NCI-H1048 (cell line): ENCODE data around the gene ODC1.
"Not testable (repeated sequence)": the region's sequence is repeated elsewhere in the genome, so short reads cannot be mapped to it uniquely, and the experiment has no call there.

Source experiments
- DNase-seq: peaks from one replicate; lab custom pipeline; 2025; lab: John Stamatoyannopoulos, UW

Gene ODC1

DNA sequence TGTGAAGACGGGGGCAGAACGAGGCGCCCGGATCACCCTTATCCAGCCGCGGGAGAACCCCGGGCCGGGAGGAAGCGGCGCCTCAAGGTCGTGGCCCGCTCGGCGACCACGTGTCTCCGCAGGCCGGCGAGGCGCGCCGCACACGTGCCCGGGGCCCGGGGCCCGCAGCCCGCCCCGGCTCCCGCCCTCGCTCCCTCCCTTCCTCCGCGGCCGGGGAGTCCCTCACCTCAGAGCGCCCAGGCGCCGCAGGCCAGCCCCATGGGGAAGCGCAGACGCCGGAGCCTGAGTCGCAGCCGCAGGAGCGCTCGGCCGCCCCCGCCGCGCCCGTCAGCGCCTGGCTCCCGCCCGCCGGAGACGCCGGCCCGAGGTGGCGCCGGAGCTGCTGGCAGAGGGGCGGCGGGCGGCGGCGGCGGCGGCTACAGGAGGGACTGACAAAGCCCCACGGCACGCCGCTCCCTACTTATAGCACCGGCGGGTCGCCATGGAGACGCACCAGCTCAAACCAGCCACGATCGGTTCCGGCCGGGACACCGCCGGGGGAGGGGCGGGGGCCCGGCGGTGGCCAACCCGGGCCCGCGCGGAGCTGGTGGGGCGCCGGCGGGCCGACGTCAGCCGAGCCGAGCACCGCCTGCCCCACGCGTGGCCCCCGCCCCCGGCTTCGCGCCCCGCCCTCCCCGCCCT lies at the start of gene ODC1:
ODC1 (minus strand) TSS at position 433 of the 681 bp plus-strand sequence. CDS start 3,295 bp downstream, outside the sequence.
- DNase-seq: peak; percentile 87

GRCh38 chr2:10497797-10498251 lies 49.7 kb upstream of the ODC1 start:
- no peak for DNase-seq

DNA sequence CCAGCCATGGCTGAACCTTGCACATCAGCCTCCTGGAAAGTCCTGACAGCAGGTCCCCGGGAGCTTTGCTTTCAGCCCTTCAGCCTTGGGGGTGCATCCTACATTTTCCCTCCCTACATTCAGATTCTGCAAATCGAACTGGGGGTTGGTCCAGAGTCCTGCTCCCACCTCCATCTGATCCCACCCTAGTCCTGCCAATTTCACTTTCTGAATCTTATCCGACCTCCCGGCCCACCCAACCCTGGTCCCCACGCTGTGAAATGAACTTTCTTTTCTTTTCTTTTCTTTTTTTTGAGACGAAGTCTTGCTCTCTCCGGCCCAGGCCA lies 47.8 kb upstream of the ODC1 start:
- no peak for DNase-seq

- DNase-seq: no peak
These were observed 47.3 kb upstream of the ODC1 start for GRCh38 chr2:10495311-10495987.

DNA sequence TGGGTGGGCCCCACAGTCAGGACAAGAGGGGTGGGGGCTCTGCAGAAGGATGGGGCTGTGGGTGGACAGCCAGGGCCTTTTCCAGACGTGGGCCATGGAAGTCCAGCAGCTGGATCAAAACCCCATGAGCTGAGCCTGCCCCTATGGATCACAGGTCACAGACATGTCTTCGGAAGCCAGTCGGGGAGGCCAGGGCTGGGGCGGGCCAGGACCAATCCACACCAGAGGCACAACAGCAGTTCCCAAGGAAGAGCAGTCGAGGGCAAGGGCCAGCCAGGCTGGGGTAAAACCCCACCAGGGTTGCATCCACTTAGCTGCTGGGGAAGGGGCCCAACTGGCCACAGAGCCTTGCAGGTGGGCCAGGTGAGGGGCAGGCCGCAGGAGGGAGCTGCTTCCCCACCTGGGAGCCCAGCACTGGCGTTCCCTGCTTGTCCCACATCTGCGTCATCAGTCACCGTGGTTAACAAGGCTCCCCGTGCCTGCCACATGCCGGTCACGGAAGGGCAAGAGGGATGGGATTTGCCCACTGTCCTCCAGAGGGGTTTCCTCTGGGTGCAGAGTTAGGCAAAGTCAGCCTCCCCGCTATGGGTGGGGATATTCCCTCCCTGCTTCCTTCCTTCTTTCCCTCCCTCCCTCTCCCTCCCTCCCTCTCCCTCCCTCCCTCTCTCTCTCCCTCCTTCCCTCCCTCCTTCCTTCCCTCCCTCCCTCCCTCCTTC lies 46.4 kb upstream of the ODC1 start:
- DNase-seq: no peak

- DNase-seq: no peak
These were observed 45.6 kb upstream of the ODC1 start for GRCh38 chr2:10493634-10494281.

DNA sequence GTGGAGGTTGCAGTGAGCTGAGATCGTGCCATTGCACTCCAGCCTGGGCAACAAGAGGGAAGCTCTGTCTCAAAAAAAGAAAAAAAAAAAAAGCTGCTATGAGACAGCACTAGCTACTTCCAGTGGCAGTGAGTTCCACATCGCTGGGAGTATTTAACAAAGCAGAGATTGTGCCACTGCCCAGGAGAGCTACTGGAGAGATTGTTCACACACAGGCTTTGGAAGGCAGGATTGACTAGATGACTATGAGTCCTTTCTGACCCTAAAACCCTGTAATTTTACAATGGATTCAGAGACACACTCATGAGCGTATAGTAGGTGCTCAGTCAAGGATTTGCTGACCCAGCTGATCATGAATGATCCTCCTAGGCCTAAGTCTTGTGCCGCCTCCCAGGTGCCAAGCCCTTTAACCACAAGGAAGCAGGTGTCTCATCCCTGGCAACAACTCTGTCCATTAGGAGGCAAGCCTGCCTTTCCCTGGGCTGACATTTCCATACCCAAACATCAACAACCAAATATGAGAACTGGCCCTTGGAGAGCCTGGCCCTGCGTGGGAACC lies 45.0 kb upstream of the ODC1 start:
- no peak for DNase-seq

GRCh38 chr2:10490806-10491291 lies 42.7 kb upstream of the ODC1 start:
- DNase-seq: no peak

DNA sequence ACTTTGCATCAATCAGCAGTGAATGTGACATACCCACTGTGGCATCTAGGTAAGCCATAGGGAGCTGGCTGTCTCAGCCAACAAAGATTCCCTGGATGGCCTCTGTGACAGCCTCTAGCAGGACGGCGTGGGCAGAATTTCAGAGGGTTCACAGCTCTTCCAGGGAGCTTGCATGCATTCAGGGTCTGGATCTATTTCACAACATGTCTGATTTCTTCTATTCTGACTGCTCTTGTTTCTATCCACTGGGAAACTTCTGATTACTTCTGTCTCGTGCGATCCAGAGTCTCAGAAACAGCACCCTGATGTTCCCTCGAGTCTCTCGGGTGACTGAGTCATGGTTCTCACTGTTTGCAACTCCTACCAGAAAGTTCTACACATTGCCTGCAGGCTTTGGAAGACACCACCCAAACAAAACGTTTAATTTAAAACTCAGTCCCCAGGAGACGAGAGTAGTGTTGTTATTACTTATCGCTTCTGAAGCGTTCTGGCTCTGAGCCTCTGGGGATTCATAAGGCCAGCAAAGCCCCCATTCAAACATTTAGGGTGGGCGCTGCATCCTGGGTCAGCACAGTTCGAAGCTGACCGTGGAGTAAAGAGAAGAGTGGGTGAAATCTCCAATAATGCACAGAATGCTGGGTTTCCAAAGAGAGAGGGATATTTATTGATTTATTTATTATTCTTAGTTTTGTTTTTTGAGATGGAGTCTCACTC lies 41.9 kb upstream of the ODC1 start:
- DNase-seq: no peak

GRCh38 chr2:10488142-10488541 lies 40.0 kb upstream of the ODC1 start:
- not testable (repeated sequence) for DNase-seq

DNA sequence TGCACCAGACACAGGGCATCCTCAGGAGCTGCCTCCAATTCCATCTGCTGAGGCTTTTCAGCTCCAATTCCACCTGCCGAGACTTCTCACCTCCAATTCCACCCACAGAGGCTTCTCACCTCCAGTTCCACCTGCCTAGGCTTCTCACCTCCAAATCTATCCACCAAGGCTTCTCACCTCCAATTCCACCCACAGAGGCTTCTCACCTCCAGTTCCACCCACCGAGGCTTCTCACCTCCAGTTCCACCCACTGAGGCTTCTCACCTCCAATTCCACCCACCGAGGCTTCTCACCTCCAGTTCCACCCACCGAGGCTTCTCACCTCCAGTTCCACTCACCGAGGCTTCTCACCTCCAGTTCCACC lies 39.6 kb upstream of the ODC1 start:
- not testable (repeated sequence) for DNase-seq

GRCh38 chr2:10487081-10487740 lies 39.1 kb upstream of the ODC1 start:
- DNase-seq: no peak

DNA sequence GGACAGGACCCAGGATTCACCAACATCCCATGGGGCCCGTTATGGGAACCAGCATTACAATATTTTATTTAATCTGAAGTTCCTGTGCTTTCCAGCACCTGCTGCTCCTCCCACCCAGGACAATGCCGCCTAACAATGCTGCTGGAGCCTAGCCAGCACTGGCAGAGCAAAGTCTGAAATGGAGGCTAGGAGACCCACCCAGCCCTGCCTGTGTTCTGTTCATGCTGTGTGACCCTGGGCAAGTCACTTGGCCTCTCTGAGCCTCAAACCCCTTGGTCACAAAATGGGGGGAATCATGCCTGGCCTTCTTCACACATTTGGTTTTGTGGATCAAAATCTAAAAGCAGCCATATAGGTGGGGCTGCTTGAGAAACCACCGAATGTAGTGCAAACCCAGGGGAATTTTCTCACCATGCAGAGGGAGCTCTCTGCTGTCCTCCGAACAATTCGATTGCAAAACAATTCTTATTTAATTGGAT lies 38.5 kb upstream of the ODC1 start:
- DNase-seq: no peak

DNA sequence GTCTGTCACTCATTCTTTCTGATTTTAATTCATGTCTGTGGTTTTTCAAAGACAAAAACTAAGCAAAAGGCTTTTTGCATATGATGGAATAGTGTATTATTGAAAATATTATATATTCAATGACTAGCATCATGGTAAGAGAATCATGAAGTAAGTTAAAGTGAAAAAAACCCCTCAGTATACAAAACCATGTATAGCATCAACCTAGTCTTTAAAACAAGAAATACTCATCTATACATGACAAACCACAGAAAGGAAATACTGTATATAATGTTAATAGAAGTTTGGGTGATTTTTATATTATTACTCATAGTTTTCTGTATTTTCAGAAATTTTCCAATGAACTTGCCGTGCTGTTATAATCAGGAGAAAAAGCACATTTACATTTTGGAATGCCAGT lies 38.0 kb upstream of the ODC1 start:
- no peak for DNase-seq

DNA sequence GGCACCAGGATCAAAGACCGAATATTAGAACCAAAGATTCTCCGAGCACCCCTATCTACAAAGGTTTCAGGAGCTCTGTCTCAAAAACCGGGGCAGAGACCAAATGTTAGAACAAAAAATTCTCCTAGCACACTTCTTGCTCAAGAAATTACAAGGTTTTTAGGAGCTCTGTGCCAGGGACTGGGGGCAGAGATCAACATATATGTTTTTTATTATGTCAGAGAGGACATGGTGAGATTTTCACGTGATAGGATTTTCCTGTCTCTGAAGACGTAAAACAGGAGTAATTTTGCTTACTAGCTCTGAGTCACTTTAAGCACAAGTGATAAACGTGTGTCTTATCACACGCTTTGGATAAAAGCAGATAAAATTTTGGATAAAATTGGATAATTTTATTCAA lies 34.8 kb upstream of the ODC1 start:
- DNase-seq: no peak

DNA sequence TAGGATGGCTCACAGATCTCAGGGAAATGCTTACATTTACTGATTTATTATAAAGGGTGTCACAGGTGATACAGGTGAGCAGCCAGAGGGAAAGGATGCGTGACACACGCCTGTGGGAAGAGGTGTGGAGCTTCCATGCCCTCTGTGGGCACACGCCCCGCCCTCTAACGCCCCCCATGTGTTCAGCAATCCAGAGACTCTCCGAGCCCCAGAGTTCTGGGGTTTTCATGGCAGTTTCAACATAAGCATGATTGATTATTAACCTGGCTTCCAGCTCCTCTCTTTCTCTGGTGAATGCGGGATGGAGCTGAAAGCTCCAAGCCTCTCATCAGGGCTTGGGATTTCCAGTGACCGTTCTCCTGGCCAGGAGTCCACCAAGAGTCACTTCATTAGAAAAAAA lies 34.3 kb upstream of the ODC1 start:
- no peak for DNase-seq

- no peak for DNase-seq
These were observed 33.6 kb upstream of the ODC1 start for GRCh38 chr2:10481666-10482157.

- no peak for DNase-seq
These were observed 33.0 kb upstream of the ODC1 start for GRCh38 chr2:10481055-10481665.

DNA sequence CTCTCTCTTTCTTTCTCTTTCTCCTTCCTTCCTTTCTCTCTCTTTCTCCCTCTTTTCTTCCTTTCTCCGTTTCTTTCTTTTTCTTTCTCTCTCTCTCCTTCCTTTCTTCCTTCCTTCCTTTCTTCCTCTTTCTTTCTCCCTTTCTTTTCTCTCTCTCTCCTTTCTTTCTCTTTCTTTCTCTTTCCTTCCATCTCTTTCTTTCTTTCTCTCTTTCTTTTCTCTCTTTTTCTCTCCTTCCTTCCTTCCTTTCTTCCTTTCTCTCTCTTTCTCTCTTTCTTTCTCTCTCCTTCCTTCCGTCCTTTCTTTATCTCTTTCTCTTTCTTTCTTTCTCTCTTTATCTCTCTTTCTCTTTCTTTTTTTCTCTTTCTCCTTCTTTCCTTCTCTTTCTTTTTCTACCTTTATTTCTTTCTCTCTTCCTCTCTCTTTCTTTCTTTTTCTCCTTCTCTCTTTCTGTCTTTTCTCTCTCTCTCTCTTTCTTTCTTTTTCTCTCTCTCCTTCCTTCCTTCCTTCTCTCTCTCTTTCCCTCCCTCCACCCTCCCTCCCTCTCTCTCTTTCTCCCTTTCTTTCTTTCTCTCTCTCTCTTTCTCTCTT lies 32.3 kb upstream of the ODC1 start:
- DNase-seq: no peak

- DNase-seq: no peak
These were observed 30.8 kb upstream of the ODC1 start for GRCh38 chr2:10478916-10479315.
